Gastroesophageal sphincter (tissue), 4 donors: ENCODE results near the gene SIPA1L3. TPM values are rescaled to one million over a fixed set of nuclear protein-coding genes. Genes with fewer than 3 reads are reported as not detected.

ENCODE experiments used
- ATAC-seq: fragments of 150-250 bp; one replicate; pipeline ENCODE4 v1.9.1; 2016; ENCODE audit warnings: mild to moderate bottlenecking, moderate library complexity
- H3K27ac ChIP-seq, 4 donors: fragments of 200-600 bp; sonication (generic) in 3 of 4; 1 replicate in 3 of 4; 2 replicates in 1 of 4; pipeline ENCODE4 v1.5.1; 2016 to 2019
- H3K27me3 ChIP-seq: fragments of 200-600 bp; sonication (generic); one replicate; pipeline ENCODE4 v1.5.1; 2019
- H3K36me3 ChIP-seq, 2 donors: fragments of 200-600 bp; sonication (generic); one replicate each; pipeline ENCODE4 v1.5.1; 2019; ENCODE audit warnings: control low read depth in 1 of 2
- H3K4me1 ChIP-seq, 3 donors: fragments of 200-600 bp; sonication (generic); 1 replicate in 2 of 3; 2 replicates in 1 of 3; pipeline ENCODE4 v1.5.1; 2016 to 2019; ENCODE audit warnings: control low read depth in 2 of 3
- H3K4me3 ChIP-seq, 2 donors: fragments of 200-600 bp; sonication (generic); one replicate each; pipeline ENCODE4 v1.5.1; 2019; ENCODE audit warnings: mild to moderate bottlenecking in 1 of 2, moderate library complexity in 1 of 2
- H3K9me3 ChIP-seq, 3 donors: fragments of 200-600 bp; sonication (generic); one replicate each; pipeline ENCODE4 v1.5.1; 2017 to 2019; ENCODE audit warnings: control low read depth in 2 of 3
- EP300 ChIP-seq: sonication (generic); formaldehyde crosslinking; IDR thresholded peaks from one replicate; pipeline ENCODE4 v1.6.1; 2017; ENCODE audit warnings: antibody characterized with exemption, mild to moderate bottlenecking
- POLR2A ChIP-seq, 2 donors: fragments of 450-650 bp; IDR thresholded peaks; one replicate each; pipeline ENCODE4 v1.6.1; 2017; ENCODE audit warnings: antibody characterized with exemption in 2 of 2, mild to moderate bottlenecking in 2 of 2, moderate library complexity in 1 of 2
- POLR2AphosphoS5 ChIP-seq: sonication (generic); formaldehyde crosslinking; IDR thresholded peaks from one replicate; pipeline ENCODE4 v1.6.1; 2017; ENCODE audit warnings: antibody characterized with exemption
- WGBS, 2 donors: methylation state at CpG; one replicate each; pipeline ENCODE4 v1.1.5; 2018; ENCODE audit warnings: low coverage in 1 of 2; 5-methylcytosine and 5-hydroxymethylcytosine counted together
- total RNA-seq, 4 donors: library from RNA; depleted of rRNA; stranded (reverse); fragments of >200 nt; gene quantifications; one replicate each; pipeline ENCODE4 v1.1.0, GENCODE V29; 2016
- TF ChIP-seq, protein P1 (sequence below), 4 experiments: fragments of 200-600 bp in 2 of 4; fragments of 450-650 bp in 2 of 4; sonication (generic) in 1 of 4; IDR thresholded peaks; one replicate each; pipeline ENCODE4 v1.5.1; 2017 to 2019; ENCODE audit warnings: antibody characterized with exemption in 4 of 4, mild to moderate bottlenecking in 2 of 4, moderate library complexity in 2 of 4

Gene SIPA1L3
- total RNA-seq, 4 donors from 2014 or later, result 5.9 to 20.2 (median 11.8) TPM

- H3K4me1 ChIP-seq, result peaks cover 0 to 37% (median 24%) of the 10 kb centered on the region in 3 donors
- 1% methylated on average over 13 to 19 of the region's 30 CpGs for WGBS, 2 donors
- peak overlapping the region; percentile 6 to 81 (median 66) for H3K27ac ChIP-seq
- H3K4me3 ChIP-seq, result peak overlapping the region in 1 of 2 donors; percentile 38
- no peaks in the 10 kb centered on the region for H3K9me3 ChIP-seq
- peak; percentile 85 for ATAC-seq
- H3K27me3 ChIP-seq, result peaks cover 86% of the 10 kb centered on the region
- TF ChIP-seq, protein P1, sequence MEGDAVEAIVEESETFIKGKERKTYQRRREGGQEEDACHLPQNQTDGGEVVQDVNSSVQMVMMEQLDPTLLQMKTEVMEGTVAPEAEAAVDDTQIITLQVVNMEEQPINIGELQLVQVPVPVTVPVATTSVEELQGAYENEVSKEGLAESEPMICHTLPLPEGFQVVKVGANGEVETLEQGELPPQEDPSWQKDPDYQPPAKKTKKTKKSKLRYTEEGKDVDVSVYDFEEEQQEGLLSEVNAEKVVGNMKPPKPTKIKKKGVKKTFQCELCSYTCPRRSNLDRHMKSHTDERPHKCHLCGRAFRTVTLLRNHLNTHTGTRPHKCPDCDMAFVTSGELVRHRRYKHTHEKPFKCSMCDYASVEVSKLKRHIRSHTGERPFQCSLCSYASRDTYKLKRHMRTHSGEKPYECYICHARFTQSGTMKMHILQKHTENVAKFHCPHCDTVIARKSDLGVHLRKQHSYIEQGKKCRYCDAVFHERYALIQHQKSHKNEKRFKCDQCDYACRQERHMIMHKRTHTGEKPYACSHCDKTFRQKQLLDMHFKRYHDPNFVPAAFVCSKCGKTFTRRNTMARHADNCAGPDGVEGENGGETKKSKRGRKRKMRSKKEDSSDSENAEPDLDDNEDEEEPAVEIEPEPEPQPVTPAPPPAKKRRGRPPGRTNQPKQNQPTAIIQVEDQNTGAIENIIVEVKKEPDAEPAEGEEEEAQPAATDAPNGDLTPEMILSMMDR (IDR thresholded peaks at IDR 0.05), result peak in 1 of 4 experiments; percentile 8
- no peak for TF ChIP-seq EP300
- peak; percentile 31 to 56 for TF ChIP-seq POLR2A (IDR thresholded peaks at IDR 0.05)
- TF ChIP-seq POLR2AphosphoS5, result peak; percentile 74
- peaks cover 0 to 23% of the 10 kb centered on the region in 2 donors for H3K36me3 ChIP-seq
Measured at GRCh38 chr19:38209671-38210457, 302.9 kb downstream of the SIPA1L3 start.

GRCh38 chr19:38210458-38210987 is 303.5 kb downstream of the SIPA1L3 start:
- peak overlapping the region in 1 of 2 donors; percentile 38 for H3K4me3 ChIP-seq

DNA sequence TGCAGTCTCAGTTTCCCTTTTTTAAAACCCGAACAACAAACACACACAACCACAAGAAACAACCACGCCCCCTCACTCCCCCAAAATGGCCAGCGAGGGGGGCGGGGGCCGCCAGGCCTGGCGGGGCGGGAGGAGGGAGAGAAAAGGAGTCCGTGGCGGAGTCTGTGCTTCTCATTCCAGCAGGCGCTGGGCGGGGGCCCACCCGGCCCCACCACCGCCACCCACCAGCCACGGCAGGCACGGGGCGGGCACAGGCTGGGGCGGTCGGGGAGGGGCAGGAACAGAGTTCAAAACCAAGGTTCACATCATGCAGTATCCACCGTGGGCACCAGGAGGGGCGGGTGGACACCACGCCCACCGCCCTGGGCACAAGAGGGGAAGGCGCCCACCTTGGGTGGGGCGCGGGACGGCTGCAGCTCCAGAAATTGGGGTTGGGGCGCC is 304.2 kb downstream of the SIPA1L3 start:
- 0 to 40% methylated on average over 1 to 2 of the region's 27 CpGs for whole genome bisulfite sequencing, 2 donors
- TF ChIP-seq EP300 (no peak), POLR2AphosphoS5 (no peak), POLR2A (IDR thresholded peaks at IDR 0.05) (no peak)
- TF ChIP-seq, protein P1 (IDR thresholded peaks at IDR 0.05), result no peak
- peak overlapping the region in 1 of 4 donors; percentile 81 for H3K27ac ChIP-seq
- peaks cover 0 to 9% of the 10 kb centered on the region in 2 donors for H3K36me3 ChIP-seq
- peaks cover 0 to 37% (median 24%) of the 10 kb centered on the region in 3 donors for H3K4me1 ChIP-seq
- ATAC-seq, result no peak
- peak overlapping the region in 1 of 2 donors; percentile 38 for H3K4me3 ChIP-seq
- H3K27me3 ChIP-seq, result peaks cover 98% of the 10 kb centered on the region
- H3K9me3 ChIP-seq, result no peaks in the 10 kb centered on the region

More at GRCh38 chr19:38210458-38210987, 303.5 kb downstream of the SIPA1L3 start:
- 3 to 6% methylated on average over 7 to 10 of the region's 24 CpGs for WGBS, 2 donors
- H3K27me3 ChIP-seq, result peaks cover 93% of the 10 kb centered on the region
- no peak for TF ChIP-seq EP300
- TF ChIP-seq, protein P1 (IDR thresholded peaks at IDR 0.05), result no peak
- TF ChIP-seq POLR2AphosphoS5, result no peak
- TF ChIP-seq POLR2A (IDR thresholded peaks at IDR 0.05), result no peak
- H3K36me3 ChIP-seq, result peaks cover 0 to 16% of the 10 kb centered on the region in 2 donors
- peak overlapping the region in 3 of 4 donors; percentile 56 to 81 (median 76) for H3K27ac ChIP-seq
- no peak for ATAC-seq
- no peaks in the 10 kb centered on the region for H3K9me3 ChIP-seq
- peaks cover 0 to 37% (median 24%) of the 10 kb centered on the region in 3 donors for H3K4me1 ChIP-seq

GRCh38 chr19:38211766-38212165 is 304.8 kb downstream of the SIPA1L3 start:
- Histone ChIP-seq H3K4me1 (peaks cover 0 to 37% (median 24%) of the 10 kb centered on the region in 3 donors), H3K9me3 (no peaks in the 10 kb centered on the region), H3K27me3 (peaks cover 98% of the 10 kb centered on the region), H3K36me3 (peaks cover 0 to 4% of the 10 kb centered on the region in 2 donors), H3K4me3 (no peak overlapping the region), H3K27ac (no peak overlapping the region)
- no peak for ATAC-seq
- TF ChIP-seq POLR2A (IDR thresholded peaks at IDR 0.05), result no peak
- TF ChIP-seq, protein P1 (IDR thresholded peaks at IDR 0.05), result no peak
- TF ChIP-seq EP300, result no peak
- no peak for TF ChIP-seq POLR2AphosphoS5
- WGBS, 2 donors, result no CpG with 5 or more reads among the region's 15 CpGs
